GM23248 (cell line): ENCODE data around the gene POLA2. TPM values are rescaled to one million over a fixed set of nuclear protein-coding genes. Genes with fewer than 3 reads are reported as not detected.
"Not testable (repeated sequence)": the region's sequence is repeated elsewhere in the genome, so short reads cannot be mapped to it uniquely, and the experiment has no call there.

ENCODE experiments used
- DNase-seq: peaks from one replicate; pipeline ENCODE4 v3.0.0-alpha.2; 2015
- H2AFZ ChIP-seq: fragments of 200-600 bp; sonication (generic); 2 replicates; pipeline ENCODE4 v1.6.1; 2016; ENCODE audit warnings: antibody characterized with exemption
- H3F3A ChIP-seq: fragments of 200-600 bp; sonication (generic); 2 replicates; pipeline ENCODE4 v1.6.1; 2016; ENCODE audit warnings: mild to moderate bottlenecking, antibody characterized with exemption, mixed run types; ENCODE audit not compliant: insufficient read depth
- H3K27ac ChIP-seq: fragments of 200-600 bp; sonication (generic); 2 replicates; pipeline ENCODE4 v1.5.1; 2016; ENCODE audit warnings: mild to moderate bottlenecking
- H3K27me3 ChIP-seq: fragments of 200-600 bp; sonication (generic); replicated peaks from 2 replicates; pipeline ENCODE4 v1.6.1; 2016; ENCODE audit warnings: mild to moderate bottlenecking; ENCODE audit not compliant: insufficient read depth
- H3K36me3 ChIP-seq: fragments of 200-600 bp; sonication (generic); 2 replicates; pipeline ENCODE4 v1.6.1; 2016; ENCODE audit warnings: low read depth, mild to moderate bottlenecking
- H3K4me1 ChIP-seq: fragments of 200-600 bp; sonication (generic); 2 replicates; pipeline ENCODE4 v1.6.1; 2016; ENCODE audit warnings: mild to moderate bottlenecking; ENCODE audit not compliant: insufficient read depth
- H3K4me2 ChIP-seq: fragments of 200-600 bp; sonication (generic); one replicate; pipeline ENCODE4 v1.6.1; 2016; ENCODE audit warnings: mild to moderate bottlenecking; ENCODE audit not compliant: unreplicated experiment
- H3K4me3 ChIP-seq: fragments of 200-600 bp; sonication (generic); 2 replicates; pipeline ENCODE4 v1.5.1; 2016; ENCODE audit warnings: mild to moderate bottlenecking
- H3K79me2 ChIP-seq: fragments of 200-600 bp; sonication (generic); 2 replicates; pipeline ENCODE4 v1.6.1; 2016; ENCODE audit warnings: mild to moderate bottlenecking; ENCODE audit not compliant: insufficient read depth
- H3K9ac ChIP-seq: fragments of 200-600 bp; sonication (generic); 2 replicates; pipeline ENCODE4 v1.6.1; 2016; ENCODE audit warnings: mild to moderate bottlenecking
- H3K9me2 ChIP-seq: fragments of 200-600 bp; sonication (generic); 2 replicates; pipeline ENCODE4 v1.6.1; 2016; ENCODE audit warnings: mixed run types, mild to moderate bottlenecking, moderate library complexity; ENCODE audit not compliant: insufficient read depth
- H3K9me3 ChIP-seq: fragments of 200-600 bp; sonication (generic); one replicate; pipeline ENCODE4 v1.6.1; 2017; ENCODE audit warnings: low read depth
- H4K20me1 ChIP-seq: fragments of 200-600 bp; sonication (generic); 2 replicates; pipeline ENCODE4 v1.6.0; 2016; ENCODE audit not compliant: insufficient read depth
- EZH2 ChIP-seq: fragments of 200-600 bp; sonication (generic); IDR thresholded peaks from 2 replicates; pipeline ENCODE4 v1.6.1; 2018; ENCODE audit warnings: antibody characterized with exemption, mild to moderate bottlenecking; ENCODE audit not compliant: insufficient read depth, poor library complexity, severe bottlenecking
- EZH2phosphoT487 ChIP-seq: fragments of 200-600 bp; sonication (generic); IDR thresholded peaks from 2 replicates; pipeline ENCODE4 v1.6.1; 2018; ENCODE audit warnings: antibody characterized with exemption, moderate library complexity, mild to moderate bottlenecking, low read depth; ENCODE audit not compliant: insufficient read depth
- WGBS, 2 experiments: methylation state at CpG; one replicate each; pipeline ENCODE4 v1.1.6; 2015 to 2017; ENCODE audit warnings: low lambda C conversion rate in 2 of 2, low coverage in 1 of 2; ENCODE audit errors: missing lambda C conversion rate in 2 of 2; 5-methylcytosine and 5-hydroxymethylcytosine counted together
- in situ Hi-C: fragments of 300-500 bp; cut with MboI; formaldehyde crosslinking; loops from 2 replicates; pipeline ENCODE4 v1.15.0; 2020
- polyA plus RNA-seq: library from polyadenylated mRNA; unstranded; fragments of >200 nt; fragmentation: Nextera tagmentation; extraction: Ambion mirVana; gene quantifications from 2 replicates; pipeline ENCODE4 v1.2.1, GENCODE V29; 2016
- total RNA-seq: library from RNA; depleted of rRNA; stranded (reverse); fragments of >200 nt; shearing (Covaris generic); gene quantifications from 2 replicates; pipeline ENCODE4 v1.2.3, GENCODE V29; 2014

POLA2 gene
- total and polyA plus RNA-seq, 2 experiments from 2014 or later, result 8.6 to 8.7 TPM

DNA sequence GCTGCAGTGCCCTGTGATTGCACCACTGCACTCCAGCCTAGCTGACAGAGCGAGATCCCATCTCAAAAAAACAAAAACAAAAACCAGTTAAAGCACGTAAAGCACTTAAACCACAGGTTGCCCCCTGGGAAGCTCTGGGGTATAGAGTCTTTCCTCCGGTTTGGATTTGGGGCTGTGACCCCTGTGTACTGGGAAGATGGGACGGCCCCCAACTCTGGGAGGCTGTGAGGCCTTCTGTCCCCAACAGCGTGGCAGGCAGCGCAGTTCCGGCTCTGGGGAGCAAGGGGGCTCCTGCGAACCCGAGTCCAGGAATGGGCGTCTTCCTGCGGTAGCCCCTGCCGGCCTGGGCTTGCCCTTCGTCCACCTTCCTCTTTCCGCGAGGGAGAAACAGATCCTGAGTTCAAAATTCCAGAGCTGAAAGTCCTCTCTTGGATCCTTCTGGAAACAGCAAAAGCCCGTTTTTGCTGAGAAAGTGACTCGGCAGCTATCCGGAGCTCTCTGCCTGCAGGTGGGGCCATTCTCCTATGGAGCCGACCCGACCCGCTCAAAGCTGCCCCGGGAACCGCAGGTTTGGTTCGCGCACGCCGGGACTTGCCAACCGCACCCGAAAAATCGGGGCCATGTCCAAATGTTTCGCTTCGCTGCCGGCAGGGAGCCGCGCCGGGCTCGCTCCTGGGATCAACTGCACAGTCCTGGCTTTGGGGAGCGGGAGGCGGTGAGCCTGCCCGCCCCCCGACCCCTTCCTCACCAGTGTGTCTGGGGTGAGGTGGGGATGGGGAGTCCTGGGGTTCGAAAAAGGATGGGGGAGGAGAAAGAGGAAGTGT, 36.3 kb upstream of the POLA2 start:
- H3K4me1 ChIP-seq, result peaks cover 16% of the 10 kb centered on the region
- H2AFZ ChIP-seq, result peak overlapping the region; percentile 96
- peak overlapping the region; percentile 47 for H3K27ac ChIP-seq
- H4K20me1 ChIP-seq, result no peaks in the 10 kb centered on the region
- H3K9ac ChIP-seq, result peak overlapping the region; percentile 71
- no peaks in the 10 kb centered on the region for H3K79me2 ChIP-seq
- in situ Hi-C loops, result no loop called here
- no peaks in the 10 kb centered on the region for H3K27me3 ChIP-seq
- peak overlapping the region; percentile 76 for H3K4me3 ChIP-seq
- 3% methylated on average over 40 to 42 of the region's 42 CpGs for WGBS, 2 experiments
- peak; percentile 85 for DNase-seq
- H3K36me3 ChIP-seq, result no peaks in the 10 kb centered on the region
- H3K9me2 ChIP-seq, result no peaks in the 10 kb centered on the region
- peak overlapping the region; percentile 94 for H3K4me2 ChIP-seq
- TF ChIP-seq EZH2phosphoT487 (no peak), EZH2 (no peak)
- H3K9me3 ChIP-seq, result no peaks in the 10 kb centered on the region
- H3F3A ChIP-seq, result 0 out of 2 replicates have a peak, but pooled peaks cover 2% of the 10 kb centered on the region

DNA sequence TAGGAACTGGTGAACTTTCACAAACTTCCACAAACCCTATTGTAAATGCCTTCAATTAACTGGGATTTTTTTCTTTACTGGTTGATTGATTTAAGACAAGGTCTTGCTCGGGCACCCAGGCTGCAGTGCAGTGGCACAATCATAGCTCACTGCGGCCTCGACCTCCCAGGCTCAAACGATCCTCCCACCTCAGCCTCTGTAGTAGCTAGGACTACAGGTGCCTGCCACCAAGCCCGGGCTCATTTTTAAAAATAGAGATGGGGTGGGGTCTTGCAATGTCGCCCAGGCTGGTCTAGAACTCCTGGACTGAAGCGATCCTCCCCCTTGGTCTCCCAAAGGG, 35.7 kb upstream of the POLA2 start:
- H3K36me3 ChIP-seq, result no peaks in the 10 kb centered on the region
- H3K79me2 ChIP-seq, result no peaks in the 10 kb centered on the region
- peak overlapping the region; percentile 96 for H2AFZ ChIP-seq
- H3K9ac ChIP-seq, result peak overlapping the region; percentile 71
- in situ Hi-C loops, result no loop called here
- no peak for TF ChIP-seq EZH2
- no peak for TF ChIP-seq EZH2phosphoT487
- no peaks in the 10 kb centered on the region for H3K9me3 ChIP-seq
- WGBS, 2 experiments, result 48 to 53% methylated on average over 7 of the region's 7 CpGs
- no peaks in the 10 kb centered on the region for H3K9me2 ChIP-seq
- H3K27me3 ChIP-seq, result no peaks in the 10 kb centered on the region
- H4K20me1 ChIP-seq, result no peaks in the 10 kb centered on the region
- H3K4me3 ChIP-seq, result peak overlapping the region; percentile 76
- H3F3A ChIP-seq, result no peaks in the 10 kb centered on the region
- H3K4me1 ChIP-seq, result peaks cover 16% of the 10 kb centered on the region
- no peak for DNase-seq
- H3K4me2 ChIP-seq, result peak overlapping the region; percentile 94
- no peak overlapping the region; the same call in 1 of the 2 replicates for H3K27ac ChIP-seq

DNA sequence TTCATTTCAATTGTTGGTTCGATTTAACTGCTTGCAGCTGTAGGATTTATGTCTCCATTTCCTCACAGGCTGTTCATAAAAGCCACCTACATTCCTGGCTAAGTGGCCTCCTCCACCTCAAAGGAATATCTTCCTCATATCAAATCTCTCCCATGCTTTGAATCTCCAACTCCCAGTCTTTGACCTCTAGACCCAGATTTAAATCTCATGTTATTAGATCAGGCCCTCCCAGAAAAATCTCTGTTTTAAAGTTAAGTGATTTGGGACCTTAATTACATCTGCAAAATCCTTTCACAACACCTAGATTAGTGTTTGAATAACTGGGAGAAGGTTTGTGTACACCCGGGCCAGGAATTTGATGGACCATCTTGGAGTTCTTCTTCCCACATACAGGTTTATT, 33.9 kb upstream of the POLA2 start:
- 53 to 57% methylated on average over 2 of the region's 2 CpGs for WGBS, 2 experiments
- Histone ChIP-seq H3K4me2 (no peak overlapping the region), H3K9me2 (no peaks in the 10 kb centered on the region), H3K36me3 (no peaks in the 10 kb centered on the region), H3K4me3 (no peak overlapping the region), H3F3A (no peaks in the 10 kb centered on the region), H3K4me1 (peaks cover 16% of the 10 kb centered on the region), H3K79me2 (no peaks in the 10 kb centered on the region), H3K27ac (no peak overlapping the region), H4K20me1 (no peaks in the 10 kb centered on the region), H3K9me3 (no peaks in the 10 kb centered on the region), H3K27me3 (no peaks in the 10 kb centered on the region), H2AFZ (no peak overlapping the region), H3K9ac (no peak overlapping the region)
- TF ChIP-seq EZH2phosphoT487, result no peak
- TF ChIP-seq EZH2, result no peak
- no peak for DNase-seq
- in situ Hi-C loops, result no loop called here

DNA sequence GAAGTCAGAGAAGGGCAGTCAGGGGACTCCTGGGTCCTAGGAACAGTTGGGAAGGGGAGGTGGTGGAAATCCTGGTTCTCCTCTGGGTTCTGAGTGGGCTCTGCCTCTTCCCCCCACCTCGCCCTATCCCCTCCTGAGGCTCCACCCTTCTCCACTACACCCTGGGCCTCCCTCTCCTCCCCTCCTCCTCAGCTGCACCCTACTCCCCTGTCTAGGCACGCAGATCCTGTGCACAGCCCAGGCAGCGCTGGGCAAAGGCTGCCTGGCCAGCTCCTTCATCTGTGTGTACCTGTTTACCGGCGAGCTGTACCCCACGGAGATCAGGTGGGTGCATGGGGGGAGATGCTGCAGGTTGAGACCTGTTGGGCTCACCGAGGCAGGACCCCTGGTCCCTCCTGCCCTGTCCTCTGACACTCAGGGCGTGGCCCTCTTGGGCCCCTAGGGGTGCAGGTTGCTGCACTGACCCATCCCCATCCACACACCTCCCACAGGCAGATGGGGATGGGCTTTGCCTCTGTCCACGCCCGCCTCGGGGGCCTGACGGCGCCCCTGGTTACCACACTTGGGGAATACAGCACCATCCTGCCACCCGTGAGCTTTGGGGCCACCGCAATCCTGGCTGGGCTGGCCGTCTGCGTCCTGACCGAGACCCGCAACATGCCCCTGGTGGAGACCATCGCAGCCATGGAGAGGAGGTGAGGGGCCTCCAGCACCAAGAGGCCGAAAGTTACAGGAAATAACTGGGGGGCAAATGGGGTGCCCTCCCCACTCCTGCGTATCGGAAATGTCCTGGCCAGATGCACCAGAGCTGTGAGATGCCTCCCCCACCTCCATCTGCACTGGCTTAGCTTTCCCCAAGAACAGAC, 25.3 kb upstream of the POLA2 start:
- in situ Hi-C loops, result no loop called here
- Histone ChIP-seq H3K79me2 (no peaks in the 10 kb centered on the region), H3K36me3 (no peaks in the 10 kb centered on the region), H3K4me1 (no peaks in the 10 kb centered on the region), H3F3A (no peaks in the 10 kb centered on the region), H3K9me3 (no peaks in the 10 kb centered on the region), H3K4me2 (no peak overlapping the region), H3K4me3 (no peak overlapping the region), H3K9ac (no peak overlapping the region), H4K20me1 (no peaks in the 10 kb centered on the region), H3K27ac (no peak overlapping the region), H2AFZ (no peak overlapping the region), H3K9me2 (no peaks in the 10 kb centered on the region), H3K27me3 (no peaks in the 10 kb centered on the region)
- 63 to 66% methylated on average over 21 to 22 of the region's 23 CpGs for WGBS, 2 experiments
- TF ChIP-seq EZH2phosphoT487 (no peak), EZH2 (no peak)
- DNase-seq, result no peak

DNA sequence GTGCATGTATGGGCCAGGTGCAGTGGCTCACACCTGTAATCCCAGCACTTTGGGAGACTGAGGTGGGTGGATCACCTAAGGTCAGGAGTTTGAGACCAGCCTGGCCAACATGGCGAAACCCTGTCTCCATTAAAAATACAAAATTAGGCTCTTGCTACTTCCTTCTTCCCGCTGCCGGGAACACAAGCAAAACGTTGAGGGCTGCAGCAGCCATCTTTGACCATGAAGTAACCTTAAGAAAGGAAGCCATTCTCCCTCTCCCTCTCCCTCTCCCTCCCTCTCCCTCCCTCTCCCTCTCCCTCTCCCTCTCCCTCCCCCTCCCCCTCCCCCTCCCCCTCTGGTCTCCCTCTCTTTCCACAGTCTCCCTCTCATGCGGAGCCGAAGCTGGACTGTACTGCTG, 23.5 kb upstream of the POLA2 start:
- H3K9me2 ChIP-seq, H3K27me3 ChIP-seq, H3K36me3 ChIP-seq, H3F3A ChIP-seq, H3K79me2 ChIP-seq, H3K9me3 ChIP-seq, in situ Hi-C loops, H4K20me1 ChIP-seq, DNase-seq, H3K4me1 ChIP-seq, H3K9ac ChIP-seq, H3K4me3 ChIP-seq, H3K4me2 ChIP-seq, H2AFZ ChIP-seq, H3K27ac ChIP-seq: not testable (repeated sequence)
- WGBS, 2 experiments, result 33 to 58% methylated on average over 3 to 6 of the region's 6 CpGs
